ENCODE results near the gene NEK5.

Gene NEK5

GRCh38 chr13:52009946-52010345 is 118.9 kb downstream of the NEK5 start:
- DNase-seq = no peak

DNA sequence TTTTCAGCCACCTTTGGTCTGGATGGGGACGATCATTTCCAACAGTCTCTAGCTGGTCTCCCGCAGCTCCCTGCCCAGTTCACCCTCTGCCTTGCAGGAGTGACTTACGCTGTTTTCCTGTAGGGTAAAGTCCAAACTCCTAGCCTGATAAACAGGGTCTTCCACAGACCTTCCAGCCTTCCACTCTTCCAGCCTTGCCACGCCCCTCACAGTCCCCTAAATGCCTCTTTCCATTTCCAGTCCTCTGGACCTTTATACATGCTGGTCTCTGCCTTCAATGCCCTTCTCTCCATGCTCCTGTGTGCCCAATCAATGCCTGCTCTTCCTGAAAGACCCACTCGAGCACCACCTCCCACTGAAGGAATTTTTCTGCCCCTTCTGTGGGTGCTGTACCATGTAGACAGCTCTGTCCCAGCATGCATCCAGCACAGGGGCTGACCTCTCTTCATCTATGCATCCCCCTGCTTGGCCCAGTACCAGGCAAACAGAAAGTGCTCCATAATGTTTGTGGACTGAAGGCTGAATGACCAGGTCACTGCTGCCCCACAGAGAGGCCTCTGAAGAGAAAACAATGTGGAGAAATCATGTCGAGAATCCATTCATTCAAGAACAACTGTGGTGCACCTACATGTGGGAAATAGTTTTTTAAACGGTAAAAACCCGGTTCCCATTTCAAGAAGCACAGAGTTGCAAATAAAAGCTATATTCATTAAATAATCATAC is 122.2 kb downstream of the NEK5 start:
- DNase-seq = no peak

GRCh38 chr13:52005841-52006522 is 122.9 kb downstream of the NEK5 start:
- no peak for DNase-seq

DNA sequence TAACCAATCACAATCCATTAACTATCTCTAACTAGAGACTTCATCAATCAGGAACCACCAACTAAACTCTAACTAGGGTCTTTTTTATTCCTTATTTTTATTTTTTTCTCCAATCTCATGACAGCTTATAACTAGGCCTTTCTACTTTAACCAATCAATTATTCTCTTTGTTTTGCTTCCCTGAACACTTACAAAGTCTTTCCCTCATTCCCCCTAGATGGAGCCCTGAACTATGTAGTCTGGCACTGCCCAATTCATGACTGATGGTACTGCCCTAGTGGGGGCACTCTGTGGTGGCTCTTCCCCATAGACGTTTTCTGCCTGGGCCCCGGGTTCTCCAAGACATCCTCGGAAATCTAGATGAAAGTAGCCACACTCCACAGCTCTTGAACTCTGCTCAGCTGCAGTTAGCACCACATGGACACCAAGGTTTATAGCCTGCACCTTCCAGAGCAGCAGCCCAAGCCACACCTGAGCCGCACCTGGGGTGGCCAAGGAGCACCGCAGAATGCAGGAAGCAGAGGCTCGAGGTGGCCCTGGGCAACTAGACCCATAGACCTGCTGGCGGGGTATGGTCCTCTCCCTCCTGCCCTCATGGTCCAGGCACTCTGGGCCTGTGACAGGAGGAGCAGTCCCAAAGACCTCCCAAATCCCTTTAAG is 124.2 kb downstream of the NEK5 start:
- DNase-seq = no peak

DNA sequence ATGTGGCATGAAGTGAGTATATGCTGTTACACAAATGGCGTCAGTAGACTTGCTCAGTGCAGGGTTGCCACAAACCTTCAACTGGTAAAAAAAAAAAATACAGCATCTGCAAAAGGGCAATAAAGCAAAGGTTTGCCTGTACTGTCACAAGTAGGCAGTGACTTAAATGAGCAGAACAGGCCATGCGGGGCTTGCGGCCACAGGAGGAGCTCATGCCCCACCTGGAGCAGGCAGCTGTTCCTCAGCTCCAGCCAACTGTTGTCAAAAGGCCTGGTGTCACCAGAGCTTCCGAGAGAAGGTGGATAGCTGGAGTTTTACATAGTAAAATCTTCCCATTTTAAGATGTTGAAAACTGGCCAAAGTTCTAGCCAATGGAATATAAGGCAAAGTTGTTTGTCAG is 125.3 kb downstream of the NEK5 start:
- DNase-seq = no peak

DNA sequence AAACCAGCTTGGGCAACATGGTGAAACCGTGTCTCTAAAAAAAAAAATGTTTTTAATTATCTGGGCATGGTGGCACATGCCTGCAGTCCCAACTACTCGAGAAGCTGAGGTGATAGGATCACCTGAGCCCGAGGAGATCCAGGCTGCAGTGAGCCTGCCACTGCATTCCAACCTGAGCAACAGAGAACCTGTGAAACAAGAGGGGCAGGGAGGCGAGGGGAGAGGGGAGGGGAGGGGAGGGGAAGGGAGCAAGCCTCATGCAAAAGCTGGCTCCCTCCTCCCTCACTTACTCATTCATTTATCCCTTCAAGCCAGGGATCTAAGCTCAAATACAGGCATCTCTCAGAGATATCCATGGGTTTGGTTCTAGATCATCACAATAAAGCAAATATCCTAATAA is 126.5 kb downstream of the NEK5 start:
- DNase-seq = no peak

GRCh38 chr13:52001120-52001731 is 127.6 kb downstream of the NEK5 start:
- peak; percentile 47 for DNase-seq

GRCh38 chr13:51999921-52000320 is 129.0 kb downstream of the NEK5 start:
- DNase-seq = no peak

DNA sequence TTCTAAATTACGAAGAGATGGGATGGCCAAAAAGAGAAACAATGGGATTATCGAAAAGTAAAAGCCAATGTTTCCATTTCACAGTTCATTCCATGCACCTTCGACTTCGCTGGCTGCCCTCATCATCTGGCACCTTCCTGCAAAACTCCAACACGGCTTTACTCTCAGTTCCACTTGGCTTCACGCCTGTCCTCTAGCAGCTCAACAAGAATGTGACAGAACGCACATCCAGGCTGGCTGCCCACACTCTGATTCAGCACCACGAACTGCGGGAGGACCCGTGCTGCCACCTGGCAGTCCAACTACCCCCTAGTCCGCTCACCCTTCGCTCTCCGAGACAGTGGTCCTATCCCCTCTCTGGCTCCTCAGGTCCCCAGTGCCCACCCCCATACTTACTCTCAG is 129.4 kb downstream of the NEK5 start:
- no peak for DNase-seq

GRCh38 chr13:51998723-51999509 is 130.0 kb downstream of the NEK5 start:
- no peak for DNase-seq

GRCh38 chr13:51997641-51998330 is 131.1 kb downstream of the NEK5 start:
- no peak for DNase-seq

GRCh38 chr13:51997186-51997585 is 131.7 kb downstream of the NEK5 start:
- DNase-seq = no peak

- DNase-seq = no peak
These were observed 132.2 kb downstream of the NEK5 start for GRCh38 chr13:51996641-51997040.

GRCh38 chr13:51995677-51996551 is 133.0 kb downstream of the NEK5 start:
- DNase-seq = peak; percentile 5

GRCh38 chr13:51993713-51994112 is 135.2 kb downstream of the NEK5 start:
- no peak for DNase-seq

DNA sequence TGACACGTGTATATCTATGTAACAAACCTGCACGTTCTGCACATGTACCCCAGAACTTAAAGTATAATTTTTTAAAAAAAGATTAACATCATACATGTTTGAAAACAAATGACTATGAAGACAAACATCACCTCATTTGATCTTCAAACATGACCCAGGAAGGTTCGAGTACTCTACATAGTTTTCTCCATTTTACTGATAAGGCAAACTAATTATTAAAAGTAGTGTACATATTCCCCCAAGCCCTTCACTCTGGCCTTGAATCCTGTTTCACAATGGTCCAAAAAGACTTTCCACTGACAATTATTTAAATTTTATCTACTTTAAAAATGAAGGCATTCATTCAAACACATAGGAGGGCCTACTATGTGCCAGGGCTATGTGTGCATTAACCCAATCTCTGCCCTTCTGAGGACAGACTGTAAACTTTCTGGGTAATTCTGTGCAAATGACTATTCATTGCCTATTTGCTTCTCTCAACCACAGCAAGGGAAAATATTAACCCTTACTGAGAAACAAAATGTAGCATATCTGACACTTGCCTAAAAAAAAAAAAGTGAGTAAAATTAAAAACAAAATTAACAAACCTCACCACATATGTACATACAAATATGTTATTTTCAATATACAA is 139.8 kb downstream of the NEK5 start:
- DNase-seq = no peak

All from inflammatory macrophage treated with lipopolysaccharide for 4 hours (primary cell).